Activated T-cell treated with anti-CD3 and anti-CD28 coated beads, Interleukin-2, amount 50 U/mL, for 72 hours (primary cell): ENCODE measurements around the gene CRADD. TPM values are rescaled to one million over a fixed set of nuclear protein-coding genes. Genes with fewer than 3 reads are reported as not detected.

Experiments used
- ATAC-seq, 2 donors: fragments of 150-1000 bp; cut with Tn5 transposase; replicated peaks in 1 of 2; 2 replicates each; pipeline ENCODE4 v1.10.0; 2021; ENCODE audit warnings: moderate library complexity in 2 of 2, mild to moderate bottlenecking in 1 of 2
- DNase-seq, 2 donors: peaks; one replicate each; pipeline ENCODE4 v3.0.0; 2021 to 2022; ENCODE audit warnings: mixed read lengths in 1 of 2
- H3K27ac Mint-ChIP-seq: one replicate; pipeline ENCODE4 v1.8.0; 2022; ENCODE audit warnings: mild to moderate bottlenecking, moderate library complexity, mixed read lengths
- H3K27me3 Mint-ChIP-seq: one replicate; pipeline ENCODE4 v1.8.0; 2022; ENCODE audit warnings: low read depth, mixed read lengths
- H3K36me3 Mint-ChIP-seq, 2 donors: one replicate each; pipeline ENCODE4 v1.8.0; 2022; ENCODE audit warnings: mixed read lengths in 2 of 2, mild to moderate bottlenecking in 1 of 2; ENCODE audit not compliant: insufficient read depth in 2 of 2
- H3K4me1 Mint-ChIP-seq: one replicate; pipeline ENCODE4 v1.8.0; 2022; ENCODE audit warnings: low read depth, mixed read lengths
- H3K4me3 Mint-ChIP-seq, 2 donors: one replicate each; pipeline ENCODE4 v1.8.0; 2022; ENCODE audit warnings: mild to moderate bottlenecking in 2 of 2, mixed read lengths in 2 of 2, moderate library complexity in 2 of 2
- H3K9me3 Mint-ChIP-seq, 2 donors: one replicate each; pipeline ENCODE4 v1.8.0; 2022; ENCODE audit warnings: mixed read lengths in 2 of 2
- total RNA-seq, 2 donors: library from RNA; stranded (reverse); gene quantifications; one replicate each; pipeline ENCODE4 v1.2.3, GENCODE V29; 2022

CRADD gene
- total RNA-seq, 2 donors from 2014 or later, result 8.6 to 9.1 TPM

GRCh38 chr12:93657071-93657470 is 20.1 kb upstream of the CRADD start:
- Mint-ChIP-seq H3K9me3 (peaks cover 2% of the 10 kb centered on the region in 2 donors), H3K27ac (no peak overlapping the region), H3K36me3 (no peaks in the 10 kb centered on the region), H3K4me3 (no peak overlapping the region), H3K27me3 (no peaks in the 10 kb centered on the region), H3K4me1 (no peaks in the 10 kb centered on the region)
- ATAC-seq (no peak), DNase-seq (no peak)

DNA sequence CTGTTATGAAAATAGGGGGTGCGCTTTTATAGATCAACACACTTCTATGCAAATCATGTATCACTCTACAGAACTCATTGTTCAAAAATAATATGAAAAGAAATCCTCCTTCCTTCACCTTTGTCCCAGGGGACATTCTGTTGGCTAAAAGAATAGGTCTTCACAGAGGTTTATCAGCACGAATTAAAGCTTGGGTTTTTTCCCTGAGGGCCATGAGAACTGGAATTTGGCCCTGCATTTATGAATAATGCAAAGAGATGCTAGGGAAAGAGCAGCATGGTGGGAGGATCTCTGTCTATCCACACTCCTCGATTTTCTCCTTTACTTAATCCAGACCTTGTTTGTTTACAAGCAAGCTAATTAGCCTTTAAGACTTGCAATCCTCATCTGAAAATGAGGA is 16.2 kb upstream of the CRADD start:
- peaks cover 0 to 2% of the 10 kb centered on the region in 2 donors for H3K36me3 Mint-ChIP-seq
- H3K27ac Mint-ChIP-seq, result no peak overlapping the region
- no peak overlapping the region for H3K4me3 Mint-ChIP-seq
- ATAC-seq (no peak), DNase-seq (no peak)
- H3K4me1 Mint-ChIP-seq, result no peaks in the 10 kb centered on the region
- no peaks in the 10 kb centered on the region for H3K27me3 Mint-ChIP-seq
- H3K9me3 Mint-ChIP-seq, result peaks cover 0 to 2% of the 10 kb centered on the region in 2 donors

- no peaks in the 10 kb centered on the region for H3K4me1 Mint-ChIP-seq
- H3K27me3 Mint-ChIP-seq, result no peaks in the 10 kb centered on the region
- no peak overlapping the region for H3K4me3 Mint-ChIP-seq
- H3K9me3 Mint-ChIP-seq, result peaks cover 0 to 2% of the 10 kb centered on the region in 2 donors
- no peak overlapping the region for H3K27ac Mint-ChIP-seq
- no peak for DNase-seq
- ATAC-seq, result no peak
- peaks cover 0 to 5% of the 10 kb centered on the region in 2 donors for H3K36me3 Mint-ChIP-seq
Observed at GRCh38 chr12:93663006-93663728, 14.0 kb upstream of the CRADD start.

GRCh38 chr12:93663729-93664084 is 13.5 kb upstream of the CRADD start:
- H3K36me3 Mint-ChIP-seq, result peaks cover 4 to 11% of the 10 kb centered on the region in 2 donors
- H3K9me3 Mint-ChIP-seq, result peaks cover 2 to 4% of the 10 kb centered on the region in 2 donors
- peaks cover 5% of the 10 kb centered on the region for H3K4me1 Mint-ChIP-seq
- no peak overlapping the region for H3K4me3 Mint-ChIP-seq
- no peak for DNase-seq
- H3K27ac Mint-ChIP-seq, result no peak overlapping the region
- no peaks in the 10 kb centered on the region for H3K27me3 Mint-ChIP-seq
- no peak for ATAC-seq

- ATAC-seq (peak in 1 of 2 donors; percentile 38), DNase-seq (no peak)
- Mint-ChIP-seq H3K4me1 (peaks cover 13% of the 10 kb centered on the region), H3K4me3 (no peak overlapping the region), H3K27ac (no peak overlapping the region), H3K9me3 (peaks cover 5 to 7% of the 10 kb centered on the region in 2 donors), H3K36me3 (peaks cover 7 to 16% of the 10 kb centered on the region in 2 donors), H3K27me3 (no peaks in the 10 kb centered on the region)
Observed at GRCh38 chr12:93664573-93665138, 12.5 kb upstream of the CRADD start.

- ATAC-seq (no peak), DNase-seq (no peak)
- Mint-ChIP-seq H3K4me1 (peaks cover 13% of the 10 kb centered on the region), H3K27ac (no peak overlapping the region), H3K9me3 (peaks cover 5 to 7% of the 10 kb centered on the region in 2 donors), H3K4me3 (no peak overlapping the region), H3K36me3 (peaks cover 12 to 16% of the 10 kb centered on the region in 2 donors), H3K27me3 (no peaks in the 10 kb centered on the region)
Observed at GRCh38 chr12:93667672-93668071, 9.5 kb upstream of the CRADD start.

- H3K9me3 Mint-ChIP-seq, result peaks cover 5 to 7% of the 10 kb centered on the region in 2 donors
- H3K27me3 Mint-ChIP-seq, result peaks cover 10% of the 10 kb centered on the region
- ATAC-seq, result peak; percentile 57 to 61
- H3K4me1 Mint-ChIP-seq, result peaks cover 18% of the 10 kb centered on the region
- no peak overlapping the region for H3K4me3 Mint-ChIP-seq
- H3K36me3 Mint-ChIP-seq, result peaks cover 12 to 16% of the 10 kb centered on the region in 2 donors
- DNase-seq, result no peak
- H3K27ac Mint-ChIP-seq, result peak overlapping the region; percentile 30
Observed at GRCh38 chr12:93668919-93669418, 8.2 kb upstream of the CRADD start.

- Mint-ChIP-seq H3K4me3 (no peak overlapping the region), H3K27me3 (peaks cover 12% of the 10 kb centered on the region), H3K4me1 (peaks cover 18% of the 10 kb centered on the region), H3K36me3 (peaks cover 13 to 15% of the 10 kb centered on the region in 2 donors), H3K27ac (peak overlapping the region; percentile 30), H3K9me3 (peaks cover 3 to 7% of the 10 kb centered on the region in 2 donors)
- DNase-seq (no peak), ATAC-seq (no peak)
Observed at GRCh38 chr12:93669452-93669851, 7.7 kb upstream of the CRADD start.

- ATAC-seq (no peak), DNase-seq (no peak)
- Mint-ChIP-seq H3K27ac (no peak overlapping the region), H3K4me3 (no peak overlapping the region), H3K9me3 (peaks cover 3 to 7% of the 10 kb centered on the region in 2 donors), H3K4me1 (peaks cover 18% of the 10 kb centered on the region), H3K27me3 (peaks cover 12% of the 10 kb centered on the region), H3K36me3 (peaks cover 13 to 15% of the 10 kb centered on the region in 2 donors)
Observed at GRCh38 chr12:93670104-93670503, 7.1 kb upstream of the CRADD start.

DNA sequence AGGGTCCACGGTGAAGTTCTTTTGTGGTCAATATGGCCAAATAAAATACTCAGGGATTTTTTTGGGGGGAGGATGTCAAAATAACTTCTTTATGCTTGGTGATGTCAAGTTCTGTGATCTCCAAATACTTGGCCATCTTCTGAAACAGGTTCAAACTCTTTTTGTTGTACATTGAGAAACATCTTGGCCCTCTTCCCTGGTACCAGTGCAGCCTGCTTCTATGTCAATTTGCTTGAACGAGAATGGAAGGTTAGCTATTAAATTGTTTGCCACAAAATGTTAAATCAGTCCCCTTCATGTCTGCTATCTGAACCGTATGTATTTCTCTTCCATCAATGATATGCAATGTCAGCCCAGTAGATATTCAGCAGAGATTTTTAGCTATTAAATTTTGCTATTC is 6.1 kb upstream of the CRADD start:
- Mint-ChIP-seq H3K27ac (no peak overlapping the region), H3K36me3 (peaks cover 13 to 15% of the 10 kb centered on the region in 2 donors), H3K9me3 (peaks cover 3 to 7% of the 10 kb centered on the region in 2 donors), H3K4me1 (peaks cover 18% of the 10 kb centered on the region), H3K4me3 (no peak overlapping the region), H3K27me3 (peaks cover 12% of the 10 kb centered on the region)
- DNase-seq (no peak), ATAC-seq (no peak)

DNA sequence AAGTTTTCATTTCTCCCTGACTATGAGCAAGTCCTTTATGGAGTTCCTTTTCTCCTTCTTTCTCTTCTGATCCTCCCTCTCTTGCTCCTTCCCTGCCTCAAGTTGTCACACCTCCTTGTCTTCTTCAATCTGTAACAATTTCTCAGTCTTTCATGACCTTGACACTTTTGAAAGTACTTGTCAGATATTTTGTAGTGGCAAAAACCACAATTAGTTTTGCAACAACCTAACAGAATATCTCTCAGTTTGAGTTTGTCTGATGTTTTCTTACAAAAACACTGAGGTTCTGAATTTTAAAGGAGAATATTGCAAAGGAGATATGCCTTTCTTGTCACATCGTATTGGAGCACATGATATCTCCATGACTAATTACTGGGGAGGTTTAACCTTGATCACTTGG is 4.1 kb upstream of the CRADD start:
- Mint-ChIP-seq H3K4me3 (no peak overlapping the region), H3K9me3 (peaks cover 6 to 13% of the 10 kb centered on the region in 2 donors), H3K27me3 (peaks cover 12% of the 10 kb centered on the region), H3K4me1 (peaks cover 31% of the 10 kb centered on the region), H3K27ac (no peak overlapping the region), H3K36me3 (peaks cover 13 to 26% of the 10 kb centered on the region in 2 donors)
- no peak for ATAC-seq
- DNase-seq, result no peak

- Mint-ChIP-seq H3K36me3 (peaks cover 2 to 23% of the 10 kb centered on the region in 2 donors), H3K9me3 (peaks cover 4 to 7% of the 10 kb centered on the region in 2 donors)
- DNase-seq, result no peak
Observed at GRCh38 chr12:93674386-93674785, 2.8 kb upstream of the CRADD start.

DNA sequence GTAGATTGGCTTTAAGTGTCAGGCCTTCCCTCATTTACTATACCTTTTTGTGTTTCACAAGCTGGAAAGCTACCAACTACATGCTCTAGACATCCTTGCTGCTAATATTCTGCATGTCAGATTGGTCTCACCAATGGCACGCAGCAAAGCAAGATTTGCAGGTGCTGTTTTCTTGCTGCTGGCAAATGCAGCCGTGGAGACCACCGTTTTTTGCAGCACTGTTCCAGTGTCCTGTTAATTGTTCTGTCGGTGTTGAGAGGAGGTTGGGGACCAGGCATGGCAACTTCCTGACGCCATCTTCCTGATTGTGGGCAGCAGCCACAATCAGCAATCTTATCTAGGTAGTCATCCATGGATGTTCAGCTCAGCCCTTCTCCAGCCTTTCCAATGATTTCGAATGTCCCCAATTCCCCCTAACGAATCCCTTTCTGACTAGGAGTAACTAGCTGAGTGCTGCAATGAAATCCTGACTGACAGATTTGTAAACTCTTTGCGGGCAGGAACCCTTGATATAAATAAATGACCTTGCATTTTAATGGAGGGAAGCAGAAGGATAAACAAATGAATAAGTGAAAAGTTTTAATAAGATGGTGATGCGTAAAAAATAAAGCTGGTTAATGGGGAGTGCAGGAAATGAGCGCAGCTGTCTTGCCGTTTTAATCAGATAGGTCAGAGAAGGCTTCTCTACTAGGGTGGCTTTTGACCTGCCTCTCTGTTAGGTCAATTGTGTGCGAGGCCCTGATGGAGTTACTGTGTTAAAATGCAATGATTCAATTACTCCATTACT is 574 bp upstream of the CRADD start:
- Mint-ChIP-seq H3K4me3 (peak overlapping the region; percentile 93 to 95), H3K4me1 (peaks cover 37% of the 10 kb centered on the region), H3K9me3 (peaks cover 3 to 6% of the 10 kb centered on the region in 2 donors), H3K36me3 (peaks cover 1 to 16% of the 10 kb centered on the region in 2 donors), H3K27ac (peak overlapping the region; percentile 99), H3K27me3 (peaks cover 12% of the 10 kb centered on the region)
- ATAC-seq, result no peak
- DNase-seq, result no peak

More at GRCh38 chr12:93674386-93674785, 2.8 kb upstream of the CRADD start:
- Mint-ChIP-seq H3K4me3 (no peak overlapping the region), H3K27ac (no peak overlapping the region), H3K27me3 (peaks cover 12% of the 10 kb centered on the region), H3K4me1 (peaks cover 32% of the 10 kb centered on the region)
- no peak for ATAC-seq
